GM19025 (cell line): Measurements from ENCODE around the gene KIRREL1.

Experiments used
- ATAC-seq: cut with Tn5 transposase; IDR thresholded peaks from one replicate; pipeline ENCODE4 v1.9.1; 2021; ENCODE audit warnings: mild to moderate bottlenecking, low read depth, moderate library complexity; ENCODE audit not compliant: unreplicated experiment

The KIRREL1 gene

DNA sequence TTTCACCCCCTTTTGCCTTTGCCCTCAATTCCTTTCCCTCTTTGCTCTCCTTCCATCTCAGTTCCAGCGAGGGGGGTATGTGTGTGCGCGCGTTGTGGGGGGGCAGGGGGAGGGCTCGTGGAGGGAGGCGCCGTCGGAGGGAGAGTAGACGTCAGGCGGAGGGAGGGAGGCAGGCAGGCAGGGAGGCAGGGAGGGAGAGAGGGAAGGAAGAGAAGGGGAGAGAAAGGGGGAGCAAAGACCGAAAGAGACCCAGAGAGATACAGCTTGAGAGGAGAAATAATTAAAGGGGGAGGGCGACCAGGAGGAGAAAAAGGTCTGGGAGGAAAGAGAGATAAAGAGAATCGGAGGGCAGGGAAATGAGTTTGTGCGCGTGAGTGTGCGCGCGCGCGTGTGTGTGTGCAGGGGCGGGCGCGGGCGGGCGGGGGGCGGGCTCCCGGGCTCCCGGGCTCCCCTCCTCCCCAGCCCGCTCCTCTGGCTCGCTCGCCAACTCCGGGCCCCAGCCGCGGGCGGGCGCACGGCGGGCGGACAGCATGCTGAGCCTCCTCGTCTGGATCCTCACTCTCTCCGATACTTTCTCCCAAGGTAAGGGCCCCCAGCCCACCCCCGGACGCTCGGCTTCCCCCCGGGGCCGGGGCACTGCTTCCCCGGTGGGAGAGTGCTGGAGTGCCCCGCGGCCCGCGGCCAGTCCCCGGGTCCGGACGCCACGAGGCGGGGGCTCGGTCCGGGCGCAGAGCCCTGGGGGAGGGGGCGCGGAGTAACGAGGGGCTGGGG is at the start of gene KIRREL1:
TSS of gene KIRREL1 (plus strand) at position 499 of the 771 bp plus-strand sequence. CDS start at position 531, 32 bp downstream.
- ATAC-seq: no peak

DNA sequence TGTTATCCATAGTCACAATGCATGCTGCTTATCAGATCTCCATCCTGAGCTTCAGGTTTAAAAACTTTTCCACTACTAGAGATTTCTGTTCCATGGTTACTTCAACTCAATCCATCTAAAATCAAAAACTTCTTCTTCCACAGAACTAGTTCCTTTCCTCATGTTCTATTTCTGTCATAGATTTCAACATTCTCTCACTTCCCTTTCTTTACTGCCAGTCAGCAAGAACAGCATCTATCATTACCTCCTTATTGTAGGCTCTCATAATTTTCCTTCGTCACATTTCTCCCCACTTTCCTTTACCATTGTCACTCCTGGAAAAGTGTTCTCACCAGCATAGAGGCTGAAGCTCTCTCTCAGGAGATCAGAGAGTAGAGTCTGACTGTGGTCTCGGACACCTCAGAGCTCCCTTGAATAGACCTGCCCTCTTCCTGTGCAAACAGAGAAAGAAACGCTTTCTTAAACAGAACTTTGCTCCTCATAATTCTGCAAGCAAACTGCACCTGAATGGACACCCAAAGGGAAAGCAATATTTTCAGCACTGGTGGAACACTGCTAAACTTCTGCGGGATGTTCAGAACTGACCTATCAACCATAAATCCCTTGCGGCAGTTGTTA is 48.7 kb upstream of the KIRREL1 start:
- no peak for ATAC-seq

DNA sequence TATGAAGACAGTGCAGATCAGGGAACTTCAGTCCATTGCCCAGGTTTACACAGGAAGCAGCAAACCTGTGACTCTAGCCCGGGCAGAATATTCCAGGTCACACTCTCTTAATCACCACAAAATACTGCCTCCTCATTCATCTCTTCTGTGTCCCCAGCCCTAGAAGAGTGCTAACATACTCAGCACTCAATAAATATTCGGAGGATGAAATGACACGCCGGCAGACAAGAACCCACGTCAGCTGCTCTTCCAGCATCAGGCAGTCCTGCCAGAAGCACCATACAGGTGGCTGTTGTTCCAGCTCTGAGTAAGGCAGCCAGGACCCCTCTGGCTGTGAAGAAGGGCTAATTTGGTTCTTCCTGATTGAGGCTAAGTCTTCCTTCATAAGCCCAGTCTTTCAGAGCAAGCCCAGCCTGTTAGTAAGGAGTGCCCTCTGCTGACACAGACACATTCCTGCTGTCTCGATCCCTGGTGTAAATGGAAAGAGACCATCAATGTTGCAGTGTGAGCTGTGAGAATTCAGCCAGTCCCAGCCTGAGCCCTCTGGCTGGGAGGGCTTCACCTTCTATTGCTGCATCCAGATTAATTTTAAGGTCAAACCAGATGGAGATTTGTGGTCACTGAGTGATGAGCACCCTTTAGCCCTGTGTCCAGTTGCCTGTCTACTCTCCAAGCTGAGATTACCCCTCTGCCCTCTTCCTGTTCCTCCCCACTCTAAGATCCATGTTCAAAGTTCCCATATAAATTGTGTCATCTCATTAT is 45.0 kb upstream of the KIRREL1 start:
- ATAC-seq: no peak

DNA sequence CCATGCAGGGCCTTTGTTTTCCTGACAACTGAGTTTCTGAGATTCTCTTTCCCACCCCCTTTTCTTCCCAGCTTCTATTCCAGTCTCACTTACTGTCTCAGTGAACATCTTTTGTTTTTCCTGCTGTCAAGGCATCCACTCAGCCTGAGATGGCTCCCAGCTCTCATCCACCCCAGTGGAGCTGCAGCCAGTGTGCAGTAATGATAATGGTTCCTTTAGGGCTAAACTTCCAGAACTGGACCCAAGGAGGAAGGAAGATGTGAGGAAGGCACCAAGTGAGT is 44.4 kb upstream of the KIRREL1 start:
- ATAC-seq: no peak

DNA sequence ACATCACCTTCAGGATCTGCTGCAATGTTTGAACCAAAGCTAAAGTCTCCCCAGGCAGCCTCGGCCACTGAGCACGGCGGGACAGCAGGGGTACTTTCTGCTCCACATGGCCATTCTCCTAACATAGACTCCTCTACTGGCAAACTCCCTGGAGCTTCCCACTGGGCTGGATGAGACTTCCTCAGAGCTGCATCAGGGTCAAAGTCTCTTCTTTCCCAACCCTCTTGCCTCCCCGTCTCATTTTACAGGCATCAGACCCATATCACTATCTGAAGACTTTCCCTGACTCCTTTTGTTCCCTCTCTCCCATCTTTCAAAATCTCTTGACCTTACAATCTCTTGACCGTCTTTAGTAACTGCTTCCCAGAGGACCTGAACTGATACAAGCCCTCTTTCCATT is 42.2 kb upstream of the KIRREL1 start:
- no peak for ATAC-seq

DNA sequence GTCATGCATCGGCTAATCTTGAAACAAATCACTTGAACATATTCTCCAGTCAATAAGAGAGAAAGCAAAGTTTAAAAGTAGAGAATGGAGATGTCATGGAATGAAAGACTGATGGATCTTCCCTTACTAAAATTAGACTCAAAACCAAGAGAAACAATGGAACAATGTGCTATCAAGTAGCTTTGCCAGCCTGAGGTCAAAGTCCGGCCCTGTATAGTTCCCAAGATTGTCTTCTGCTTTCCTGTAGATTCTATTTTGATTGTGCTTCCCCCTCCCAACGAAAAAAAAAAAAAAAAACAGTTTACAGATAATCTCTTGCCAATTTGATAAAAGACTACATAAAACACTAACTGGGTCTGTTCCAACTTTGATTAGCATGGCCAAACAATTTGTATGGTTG is 40.8 kb upstream of the KIRREL1 start:
- ATAC-seq: no peak

DNA sequence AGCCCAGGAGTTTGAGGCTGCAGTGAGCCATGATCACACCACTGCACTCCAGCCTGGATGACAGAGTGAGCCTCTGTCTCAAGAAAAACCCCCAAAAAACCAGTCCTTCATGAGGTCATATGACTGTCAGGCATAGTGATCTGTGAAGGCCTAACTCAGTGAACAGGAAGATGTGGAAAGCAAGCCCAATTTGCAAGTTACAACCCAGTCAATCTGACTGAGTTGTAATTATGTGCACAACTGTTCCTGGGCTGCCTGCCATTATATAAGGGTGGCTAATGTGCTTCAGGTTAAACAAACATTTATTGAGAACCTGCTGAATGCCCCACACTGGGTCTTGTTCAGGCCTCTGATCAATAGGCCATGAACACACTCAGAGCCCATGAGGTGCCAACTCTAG is 38.2 kb upstream of the KIRREL1 start:
- ATAC-seq: no peak

DNA sequence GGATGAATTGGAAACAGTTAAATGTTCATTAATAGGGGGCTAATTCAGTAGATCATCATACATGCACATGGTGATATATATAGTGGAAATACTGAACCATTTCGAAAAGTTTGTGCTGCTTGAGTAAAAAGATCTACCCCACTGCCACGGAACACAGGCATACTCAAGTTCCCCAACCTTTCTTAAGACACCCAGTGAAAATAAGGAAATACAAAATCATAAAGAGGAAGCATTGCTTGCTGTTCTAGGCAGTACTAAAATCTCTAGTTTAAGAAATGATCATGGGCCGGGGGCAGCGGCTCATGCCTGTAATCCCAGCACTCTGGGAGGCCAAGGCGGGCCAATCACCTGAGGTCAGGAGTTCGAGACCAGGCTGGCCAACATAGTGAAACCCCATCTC is 37.6 kb upstream of the KIRREL1 start:
- no peak for ATAC-seq

DNA sequence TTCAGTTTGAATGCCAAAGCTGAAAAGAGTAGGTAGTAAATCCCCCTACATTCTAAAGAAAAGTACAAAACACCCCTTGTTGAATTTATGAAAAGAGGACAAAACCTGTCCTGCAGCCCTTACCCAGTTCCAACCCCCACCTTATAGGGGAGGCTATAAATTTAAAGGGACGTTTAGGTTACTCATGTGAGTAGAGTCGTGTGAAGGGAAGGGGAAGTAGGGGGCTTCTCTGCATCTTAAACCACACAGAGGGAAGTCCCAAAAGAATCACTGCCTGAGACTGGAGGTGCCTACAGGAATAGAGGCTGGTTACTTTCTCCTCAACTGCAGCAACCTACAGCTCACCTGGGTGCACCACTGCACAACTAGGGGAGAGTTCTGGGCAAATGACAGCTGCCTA is 36.7 kb upstream of the KIRREL1 start:
- no peak for ATAC-seq

DNA sequence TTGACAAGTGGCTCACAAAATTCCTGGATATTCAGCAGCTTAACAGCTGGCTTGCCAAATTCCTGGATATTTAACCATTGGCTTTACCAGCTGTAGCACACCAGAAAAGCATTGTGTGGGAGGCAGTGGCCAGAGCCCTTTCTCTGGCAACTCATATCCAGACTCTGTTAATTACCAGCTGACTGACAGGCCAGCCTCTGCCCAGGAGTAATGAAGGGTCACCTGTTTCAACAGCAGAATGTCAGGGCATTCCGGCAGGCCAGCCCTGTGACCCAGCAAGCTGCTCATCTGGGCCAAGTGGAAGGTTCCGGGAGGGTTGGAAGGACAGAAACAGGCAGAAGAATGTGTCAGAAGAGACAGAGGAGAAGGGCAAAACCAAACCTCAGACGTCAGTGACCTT is 35.2 kb upstream of the KIRREL1 start:
- no peak for ATAC-seq

DNA sequence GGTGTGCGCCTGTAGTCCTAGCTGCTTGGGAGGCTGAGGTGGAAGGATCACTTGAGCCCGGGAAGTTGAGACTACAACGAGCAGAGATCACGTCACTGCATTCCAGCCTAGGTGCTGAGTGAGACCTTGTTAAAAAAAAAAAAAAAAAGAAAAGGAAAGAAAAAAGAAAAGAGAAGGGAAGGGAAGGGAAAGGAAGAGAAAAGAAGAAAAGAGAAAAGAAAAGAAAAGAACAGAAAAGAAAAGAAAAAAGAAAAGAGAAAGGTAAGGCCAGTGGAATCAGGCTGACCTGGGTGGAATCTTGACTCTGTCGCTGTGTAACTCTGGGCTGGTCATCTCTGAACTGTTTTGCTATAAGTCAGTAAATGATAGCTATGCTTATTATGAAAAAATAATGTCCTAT is 33.7 kb upstream of the KIRREL1 start:
- ATAC-seq: no peak

DNA sequence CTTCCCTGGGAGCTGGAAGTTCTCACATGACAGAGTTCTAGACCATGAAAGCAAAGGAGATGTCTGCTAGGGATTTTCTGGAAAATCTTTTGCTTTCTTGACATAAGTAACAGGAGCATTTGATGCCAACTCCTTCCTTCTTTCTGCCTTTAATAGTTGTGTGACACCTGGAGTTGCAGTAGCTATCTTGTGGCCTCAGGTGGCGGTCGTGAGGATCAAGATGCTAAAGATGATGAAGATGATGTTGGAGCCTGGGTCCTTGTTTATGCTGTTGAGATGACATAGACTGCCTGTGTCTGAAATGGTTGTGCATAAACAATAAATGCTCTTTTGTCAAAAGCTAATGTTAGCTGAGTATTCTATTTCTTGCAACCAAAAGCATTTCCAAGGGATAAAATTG is 32.7 kb upstream of the KIRREL1 start:
- ATAC-seq: no peak

DNA sequence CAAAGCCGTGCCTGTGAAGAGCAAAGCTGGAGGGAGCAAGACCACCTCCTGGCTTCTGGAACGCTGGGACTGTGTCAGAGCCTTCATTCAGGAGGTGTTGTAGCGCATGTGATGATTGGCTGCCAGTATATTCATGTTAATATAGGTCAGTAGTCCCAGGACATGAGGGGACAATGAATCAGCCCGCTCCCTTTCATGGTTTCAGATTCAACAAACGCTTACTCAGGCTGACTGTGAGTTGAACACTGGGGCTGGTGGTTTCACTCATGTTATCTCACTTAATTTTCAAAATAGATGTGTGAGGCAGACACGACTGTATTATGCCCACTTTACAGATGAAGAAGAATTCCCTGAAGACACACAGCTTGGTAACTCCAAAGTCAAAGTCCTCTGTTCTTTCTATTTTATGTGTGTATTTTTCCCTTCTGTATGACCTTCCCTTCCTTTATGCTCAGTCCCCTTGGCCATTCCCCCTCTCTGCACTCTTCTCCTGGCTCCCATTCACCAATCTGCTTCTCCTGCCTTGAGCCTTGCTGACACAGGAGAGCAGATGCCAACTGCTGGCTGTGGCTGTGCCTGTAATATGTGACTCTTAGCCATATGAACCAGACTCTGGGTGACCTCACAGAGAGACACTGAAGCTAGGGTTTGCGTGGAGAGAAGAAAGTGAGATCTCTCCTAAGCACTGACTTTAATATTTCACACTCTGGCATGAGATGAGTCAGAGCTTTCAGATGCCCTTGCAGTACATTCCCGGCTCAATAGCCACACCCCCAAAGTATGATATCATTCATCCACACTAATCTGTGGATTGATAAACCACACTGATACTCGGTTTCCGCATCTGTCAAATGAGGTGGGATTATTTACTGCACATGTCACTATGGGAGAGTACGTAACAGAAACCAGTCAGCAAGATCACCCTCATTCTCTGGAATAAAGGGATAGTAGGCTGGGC is 31.4 kb upstream of the KIRREL1 start:
- ATAC-seq: no peak

DNA sequence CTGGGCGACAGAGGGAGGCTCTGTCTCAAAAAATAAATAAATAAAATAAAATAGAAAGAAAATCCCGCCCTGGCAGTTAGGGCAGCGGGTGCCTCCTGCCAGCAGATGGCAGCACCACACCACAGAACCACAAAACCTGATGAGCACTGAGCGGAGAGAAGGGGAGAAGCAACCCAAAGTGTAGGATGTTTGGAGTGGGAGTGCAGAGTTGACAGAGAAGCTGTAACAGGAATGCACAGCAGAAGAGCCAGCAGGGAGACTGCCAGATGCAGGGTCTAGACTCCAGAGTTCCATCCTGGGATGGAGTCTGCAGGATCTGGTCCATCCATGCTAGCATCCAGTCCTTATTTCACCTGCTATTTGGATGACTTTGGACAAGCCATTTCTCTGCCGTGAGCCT is 29.7 kb upstream of the KIRREL1 start:
- ATAC-seq: no peak

DNA sequence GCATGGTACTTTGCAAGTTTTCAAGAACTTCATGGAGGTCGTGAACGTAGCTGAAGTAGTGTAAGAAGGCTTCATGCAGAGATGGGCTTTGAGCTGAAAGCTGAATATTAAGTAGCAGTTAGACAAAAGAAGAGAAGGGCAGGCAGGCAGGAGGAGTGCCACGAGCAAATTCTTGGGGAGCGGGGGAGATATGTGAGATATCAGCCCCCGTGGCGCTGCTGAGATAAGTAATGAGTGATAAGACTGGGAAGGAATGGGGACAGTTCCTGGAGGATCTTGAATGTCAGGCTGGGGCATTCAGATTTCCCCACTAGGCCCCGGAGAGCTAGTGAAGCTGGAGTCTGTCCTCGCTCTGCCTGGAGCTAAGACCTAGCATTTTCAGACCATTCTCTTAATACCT is 27.9 kb upstream of the KIRREL1 start:
- ATAC-seq: no peak

DNA sequence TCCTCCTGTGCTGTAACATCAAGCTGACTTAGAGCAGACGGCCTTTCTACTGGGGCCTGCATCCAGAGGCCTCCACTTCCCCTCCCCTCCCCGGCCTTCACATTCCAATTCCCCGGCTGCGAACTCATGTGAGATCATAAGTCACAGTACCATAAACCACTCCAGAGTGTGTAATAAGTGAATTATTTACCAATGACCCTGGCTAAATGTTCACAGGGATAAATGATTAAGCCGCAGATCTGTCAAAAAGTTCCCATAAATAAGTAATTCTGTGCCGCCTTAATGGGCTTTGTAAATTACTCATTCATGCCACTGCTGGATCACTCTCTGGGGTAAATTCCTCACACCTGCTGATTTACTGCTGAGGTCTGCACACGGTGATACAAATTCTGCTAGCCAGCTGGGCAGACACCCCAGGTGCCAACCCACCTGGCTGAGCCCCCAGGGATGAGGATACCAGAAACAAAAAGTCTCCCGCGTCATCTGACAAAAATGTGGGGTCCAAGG is 27.4 kb upstream of the KIRREL1 start:
- ATAC-seq: no peak

DNA sequence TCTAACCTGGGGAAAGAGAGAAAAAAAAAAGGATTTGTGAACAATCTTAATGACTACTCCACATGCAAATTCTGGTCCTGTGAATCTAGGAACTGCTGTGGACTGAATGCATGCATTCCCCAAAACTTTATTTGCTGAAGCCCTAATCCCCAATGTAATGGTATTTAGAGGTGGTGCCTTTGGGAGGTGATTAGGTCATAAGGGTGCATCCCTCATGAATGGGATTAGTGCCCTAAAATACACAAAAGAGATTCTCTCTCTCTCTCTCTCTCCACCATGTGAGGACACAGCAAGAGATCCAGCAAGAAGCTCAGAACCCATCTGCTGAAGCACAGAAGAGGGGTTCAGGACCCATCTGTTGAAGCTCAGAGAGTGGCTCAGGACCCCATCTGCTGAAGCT is 26.2 kb upstream of the KIRREL1 start:
- ATAC-seq: no peak

DNA sequence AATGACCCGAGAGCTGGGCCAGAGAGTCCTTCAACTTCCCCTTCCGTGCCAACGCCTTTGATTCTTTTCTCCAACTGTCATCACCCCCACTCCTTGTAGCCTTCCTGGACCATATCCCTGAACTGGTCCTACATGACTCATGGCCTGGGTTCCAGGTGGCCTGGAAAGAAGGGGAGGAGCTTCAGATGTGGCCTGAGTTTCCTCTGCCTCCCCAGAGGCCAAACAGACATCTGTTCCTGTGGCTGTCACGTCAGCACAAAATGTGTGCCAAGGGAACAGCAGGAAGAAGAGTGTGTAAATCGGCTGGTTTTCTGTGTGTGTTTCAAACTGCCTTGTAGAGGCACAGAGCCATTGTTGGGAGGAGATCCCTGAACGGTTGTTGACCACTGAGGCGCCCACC is 24.9 kb upstream of the KIRREL1 start:
- no peak for ATAC-seq

DNA sequence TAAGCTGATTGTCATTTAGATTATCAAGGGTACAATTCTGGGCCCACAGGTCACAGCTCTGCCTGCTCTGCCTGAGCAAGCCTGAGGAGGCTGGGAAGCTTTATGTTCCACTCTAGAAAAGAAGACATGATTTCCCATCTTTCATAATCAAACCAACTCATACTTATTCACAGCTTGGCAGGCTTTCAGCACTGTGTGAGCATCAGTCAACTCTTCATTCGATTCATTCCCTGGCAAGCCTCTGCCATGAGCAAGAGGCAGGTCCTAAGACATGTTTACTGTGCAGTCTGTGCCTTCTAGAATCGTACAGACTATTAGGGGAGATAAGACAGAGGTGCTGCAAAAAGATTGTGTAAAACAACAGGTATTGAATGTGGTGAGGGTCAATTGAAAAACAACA is 24.5 kb upstream of the KIRREL1 start:
- no peak for ATAC-seq

DNA sequence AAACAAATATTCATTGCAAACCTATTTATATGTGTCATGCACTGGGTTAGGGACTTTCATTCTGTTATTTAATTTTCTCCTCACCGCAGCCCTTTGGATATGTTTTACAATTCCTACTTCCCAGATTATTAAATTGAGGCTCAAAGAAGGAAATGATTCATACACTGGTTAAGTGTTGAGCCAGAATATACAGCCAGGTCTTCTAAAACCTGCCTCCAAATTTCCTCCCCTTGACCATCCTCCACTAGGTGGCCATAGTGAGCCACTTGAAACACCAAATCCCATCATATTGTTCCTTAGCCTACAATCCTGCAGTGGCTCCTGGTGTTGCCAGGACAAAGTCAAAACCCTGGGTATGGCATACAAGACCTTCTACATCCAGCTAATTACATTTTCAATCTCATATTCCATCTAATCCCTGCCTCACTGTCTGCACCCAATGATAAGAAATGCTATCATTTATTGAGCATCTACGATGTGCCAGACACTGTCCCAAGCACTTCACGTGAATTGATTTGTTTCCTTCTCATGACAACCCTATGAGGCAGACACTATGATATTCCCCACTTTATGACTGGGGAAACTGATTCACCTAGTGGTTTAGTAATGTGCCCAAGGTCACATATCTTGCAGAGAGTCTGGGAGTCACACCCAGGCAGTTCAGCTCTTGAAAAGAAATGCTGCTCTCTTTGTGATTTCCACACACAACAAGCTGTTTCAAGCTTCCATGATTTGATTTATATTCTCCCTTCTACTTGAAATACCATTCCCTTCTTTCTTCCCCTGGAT is 23.6 kb upstream of the KIRREL1 start:
- ATAC-seq: no peak
